GM19397 (cell line): ENCODE results near the gene WDR59.

Source experiments
- ATAC-seq: cut with Tn5 transposase; IDR thresholded peaks from one replicate; pipeline ENCODE4 v1.9.1; 2021; ENCODE audit warnings: mild to moderate bottlenecking, moderate library complexity; ENCODE audit not compliant: unreplicated experiment

WDR59 gene

DNA sequence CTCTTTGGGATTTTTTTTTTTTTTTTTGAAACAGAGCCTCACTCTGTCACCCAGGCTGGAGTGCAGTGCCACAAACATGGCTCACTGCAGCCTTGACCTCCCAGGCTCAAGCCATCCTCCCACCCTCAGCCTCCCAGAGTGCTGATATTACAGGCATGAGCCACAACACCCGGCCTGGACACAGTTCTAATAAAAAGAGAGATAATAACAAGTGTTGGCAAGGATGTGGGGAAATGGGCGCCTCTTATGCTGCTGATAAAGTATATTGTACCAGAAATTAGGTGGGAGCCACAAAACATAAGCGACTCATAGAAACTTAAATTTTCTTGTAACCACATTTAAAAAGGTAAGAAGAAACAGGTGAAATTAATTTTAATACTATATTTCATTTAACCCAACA, 159.9 kb downstream of the WDR59 start:
- no peak for ATAC-seq
